ENCODE results near the gene ST3GAL5. TPM values are rescaled to one million over a fixed set of nuclear protein-coding genes. Genes with fewer than 3 reads are reported as not detected.

ST3GAL5 gene
- total and polyA plus RNA-seq, 2 of the 8 experiments (the other 6 are each of a cell fraction or from before 2014, with no cell fraction given), result 1.9 to 4.5 TPM

DNA sequence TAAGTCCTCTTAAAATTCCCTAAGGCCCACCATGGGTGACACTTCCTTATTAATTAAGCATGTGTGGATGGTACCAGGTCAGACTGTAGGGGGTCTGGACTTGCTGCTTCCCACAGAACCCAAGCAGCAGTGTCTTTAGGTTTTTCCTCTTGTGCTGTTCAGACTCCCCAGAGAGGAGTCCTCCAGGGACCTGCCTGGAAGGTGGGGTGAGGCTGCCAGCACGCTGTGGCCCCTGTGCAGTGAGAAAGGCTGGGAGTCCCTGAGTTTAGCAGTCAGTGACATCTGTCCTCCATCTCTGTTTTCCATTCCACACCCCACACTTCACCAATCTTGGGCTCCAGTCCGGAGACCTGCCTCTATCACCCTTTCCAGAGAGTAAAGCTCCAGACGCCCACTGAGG is 18.0 kb upstream of the ST3GAL5 start:
- Histone ChIP-seq H3K23ac (ENCODE audit: insufficient read length) (no peak overlapping the region), H3K36me3 (ENCODE audit: control insufficient read depth in 2 of 4, insufficient read depth in 4 of 4, low read length in 3 of 4) (no peaks in the 10 kb centered on the region), H3K4me2 (ENCODE audit: insufficient read depth in 1 of 2, low read depth in 2 of 2, low read length in 2 of 2) (no peak overlapping the region), H2AK5ac (ENCODE audit: low read depth, low read length) (no peak overlapping the region), H3K9ac (replicated peaks in 1 of 4; ENCODE audit: extremely low read depth in 1 of 4, low read depth in 3 of 4, low read length in 3 of 4) (no peak overlapping the region), H3K56ac (replicated peaks; ENCODE audit: insufficient read length, low read depth, low read length) (no peak overlapping the region), H4K8ac (ENCODE audit: extremely low read depth, insufficient read depth, low read length) (no peak overlapping the region), H2AFZ (ENCODE audit: low read length) (no peak overlapping the region), H4K20me1 (replicated peaks in 1 of 2; ENCODE audit: control insufficient read depth in 1 of 2, insufficient read depth in 2 of 2, low read length in 2 of 2) (peaks cover 0 to 1% of the 10 kb centered on the region in 2 experiments), H3K27me3 (replicated peaks in 1 of 4; ENCODE audit: control insufficient read depth in 3 of 4, extremely low read depth in 1 of 4, insufficient read depth in 3 of 4, low read length in 3 of 4) (no peaks in the 10 kb centered on the region), H4K91ac (replicated peaks; ENCODE audit: insufficient read length, low read length) (no peak overlapping the region), H3K9me3 (ENCODE audit: insufficient read depth in 2 of 2, low read depth in 1 of 2, low read length in 1 of 2) (no peaks in the 10 kb centered on the region), H4K5ac (ENCODE audit: insufficient read length, low read depth, low read length) (no peak overlapping the region), H2BK5ac (ENCODE audit: low read depth, low read length) (no peak overlapping the region), H3K4me3 (ENCODE audit: extremely low read depth in 1 of 4, insufficient read depth in 2 of 4, low read depth in 3 of 4, low read length in 4 of 4) (no peak overlapping the region), H3K27ac (ENCODE audit: low read depth, low read length) (no peak overlapping the region), H2BK20ac (ENCODE audit: low read length) (no peak overlapping the region), H3K14ac (ENCODE audit: insufficient read length) (no peak overlapping the region), H3K23me2 (ENCODE audit: low read depth, low read length) (no peaks in the 10 kb centered on the region), H3K4me1 (replicated peaks in 1 of 4; ENCODE audit: control insufficient read depth in 3 of 4, insufficient read depth in 4 of 4, low read length in 3 of 4) (no peaks in the 10 kb centered on the region; a peak in 1 of 7 replicates), H2BK15ac (ENCODE audit: low read length) (no peak overlapping the region), H3K79me1 (ENCODE audit: low read depth, low read length) (no peaks in the 10 kb centered on the region), H3K18ac (ENCODE audit: extremely low read depth, low read length) (no peak overlapping the region), H2BK120ac (replicated peaks; ENCODE audit: low read depth, low read length) (no peak overlapping the region), H3K4ac (replicated peaks; ENCODE audit: insufficient read length, low read depth, low read length) (no peak overlapping the region), H3K79me2 (ENCODE audit: control insufficient read depth in 1 of 2, insufficient read depth in 2 of 2, low read length in 2 of 2) (no peaks in the 10 kb centered on the region), H2BK12ac (ENCODE audit: low read depth, low read length) (no peak overlapping the region)
- ChIA-PET CTCF (ENCODE audit: partially characterized antibody) (interaction anchor here (1.4 kb wide), 1 partner anchor 19 kb away, joined by 4 read pairs; no protein-coding TSS in a partner anchor), POLR2A (ENCODE audit: partially characterized antibody) (interaction anchor here (1.1 kb wide), 1 partner anchor 14 kb away, joined by 3 read pairs; no protein-coding TSS in a partner anchor)
- TF ChIP-seq POLR2AphosphoS5 (IDR thresholded peaks at IDR 0.05; ENCODE audit: low read depth, low read length), result no peak
- no peak for TF ChIP-seq PHF8 (conservative IDR thresholded peaks at IDR 0.05; ENCODE audit: low read depth, low read length)
- no peak for TF ChIP-seq TBP (IDR thresholded peaks at IDR 0.05; ENCODE audit: low read depth, low read length)
- TF ChIP-seq KDM4A (IDR thresholded peaks at IDR 0.05; ENCODE audit: low read depth, low read length, severe bottlenecking), result no peak
- no peak for TF ChIP-seq CBX5 (IDR thresholded peaks at IDR 0.05; ENCODE audit: low read depth, low read length)
- TF ChIP-seq EP300 (IDR thresholded peaks at IDR 0.05; ENCODE audit: borderline replicate concordance in 1 of 2, low read depth in 2 of 2, low read length in 2 of 2), result no peak
- no peak for TF ChIP-seq HDAC2 (IDR thresholded peaks at IDR 0.05; ENCODE audit: borderline replicate concordance in 1 of 2, low read depth in 2 of 2, low read length in 2 of 2)
- TF ChIP-seq MAFK (IDR thresholded peaks at IDR 0.05; ENCODE audit: low read depth, low read length), result no peak
- TF ChIP-seq CTBP2 (IDR thresholded peaks at IDR 0.05; ENCODE audit: borderline replicate concordance, insufficient read depth, insufficient read length, low read length), result no peak
- 90% methylated on average over 3 of the region's 3 CpGs; no CpG with 5 or more reads in 1 of the 2 experiments for WGBS, 2 experiments (ENCODE audit: extremely low coverage in 1 of 2, insufficient coverage in 1 of 2, insufficient read length in 1 of 2, insufficient replicate concordance in 2 of 2, low coverage in 1 of 2, low lambda C conversion rate in 2 of 2, missing lambda C conversion rate in 1 of 2)
- FAIRE-seq (no peak), DNase-seq (ENCODE audit: low read depth in 1 of 2, low spot score in 2 of 2) (no peak)

Data from H1 (cell line).